Body of pancreas (tissue), 4 donors: ENCODE results near the gene SPNS3. TPM values are rescaled to one million over a fixed set of nuclear protein-coding genes. Genes with fewer than 3 reads are reported as not detected.

ENCODE experiments used
- ATAC-seq: fragments of 150-250 bp; one replicate; pipeline ENCODE4 v1.9.1; 2016
- DNase-seq, 4 donors: peaks; one replicate each; pipeline ENCODE4 v3.0.0-alpha.2; 2019
- H3K27ac ChIP-seq, 4 donors: fragments of 200-600 bp; sonication (generic); 1 replicate in 3 of 4; 2 replicates in 1 of 4; pipeline versions ENCODE4 v1.5.1 to v1.6.1; 2016 to 2019; ENCODE audit warnings: mild to moderate bottlenecking in 1 of 4, mixed read lengths in 1 of 4, moderate library complexity in 1 of 4
- H3K27me3 ChIP-seq, 2 donors: fragments of 200-600 bp; sonication (generic); one replicate each; pipeline ENCODE4 v1.6.0; 2016; ENCODE audit warnings: mild to moderate bottlenecking in 1 of 2
- H3K36me3 ChIP-seq, 2 donors: fragments of 200-600 bp; sonication (generic); replicated peaks in 1 of 2; 2 replicates each; pipeline ENCODE4 v1.5.1; 2016; ENCODE audit warnings: low read depth in 2 of 2; ENCODE audit not compliant: insufficient read depth in 1 of 2
- H3K4me1 ChIP-seq: fragments of 200-600 bp; sonication (generic); one replicate; pipeline ENCODE4 v1.6.0; 2016
- H3K4me3 ChIP-seq, 2 donors: fragments of 200-600 bp; sonication (generic); 1 replicate in 1 of 2; 2 replicates in 1 of 2; pipeline ENCODE4 v1.5.1; 2016 to 2019
- H3K9me3 ChIP-seq, 3 donors: fragments of 200-600 bp; sonication (generic); 1 replicate in 2 of 3; 2 replicates in 1 of 3; pipeline ENCODE4 v1.5.1; 2016
- CTCF ChIP-seq, 7 experiments: fragments of 450-650 bp in 4 of 7; fragments of 200-600 bp in 3 of 7; sonication (generic) in 3 of 7; IDR thresholded peaks; one replicate each; pipeline ENCODE4 v1.5.1; 2016 to 2019; ENCODE audit warnings: antibody characterized with exemption in 7 of 7
- POLR2A ChIP-seq, 3 donors: fragments of 450-650 bp; IDR thresholded peaks; one replicate each; pipeline ENCODE4 v1.6.1; 2016; ENCODE audit warnings: antibody characterized with exemption in 3 of 3, mild to moderate bottlenecking in 2 of 3
- WGBS, 2 donors: methylation state at CpG; one replicate each; pipeline ENCODE4 v1.1.5; 2017; 5-methylcytosine and 5-hydroxymethylcytosine counted together
- intact Hi-C: fragments of 100-400 bp; cut with DNase I; formaldehyde crosslinking; loops from one replicate; pipeline ENCODE4 v1.15.1; 2023
- total RNA-seq, 2 donors: library from RNA; depleted of rRNA; stranded (reverse); fragments of >200 nt; gene quantifications; one replicate each; pipeline ENCODE4 v1.1.0, GENCODE V29; 2016

SPNS3 gene
- total RNA-seq, 2 donors from 2014 or later = not detected

- H3K36me3 ChIP-seq = no peaks in the 10 kb centered on the region
- H3K4me3 ChIP-seq = no peak overlapping the region
- 49 to 66% methylated on average over 19 to 20 of the region's 20 CpGs for WGBS, 2 donors
- TF ChIP-seq POLR2A (IDR thresholded peaks at IDR 0.05) (no peak), CTCF (IDR thresholded peaks at IDR 0.05) (no peak)
- no peak for ATAC-seq
- intact Hi-C loops = no loop called here
- no peaks in the 10 kb centered on the region for H3K27me3 ChIP-seq
- H3K27ac ChIP-seq = peak overlapping the region in 1 of 4 donors; percentile 32
- H3K9me3 ChIP-seq = no peaks in the 10 kb centered on the region
- peaks cover 13% of the 10 kb centered on the region for H3K4me1 ChIP-seq
- DNase-seq = peak in 2 of 4 donors; percentile 38 to 56
These were observed 59.2 kb downstream of the SPNS3 start for GRCh38 chr17:4492721-4493561.

- DNase-seq (peak in 3 of 4 donors; percentile 65 to 72 (median 67)), ATAC-seq (peak; percentile 56)
- no peaks in the 10 kb centered on the region for H3K9me3 ChIP-seq
- H3K4me1 ChIP-seq = peaks cover 50% of the 10 kb centered on the region
- WGBS, 2 donors = 53% methylated on average over 22 to 23 of the region's 23 CpGs
- H3K27me3 ChIP-seq = no peaks in the 10 kb centered on the region
- H3K36me3 ChIP-seq = no peaks in the 10 kb centered on the region
- H3K27ac ChIP-seq = peak overlapping the region; percentile 74 to 88 (median 80)
- TF ChIP-seq POLR2A (IDR thresholded peaks at IDR 0.05) (peak in 2 of 3 donors; percentile 49 to 50), CTCF (IDR thresholded peaks at IDR 0.05) (no peak)
- H3K4me3 ChIP-seq = no peak overlapping the region
- intact Hi-C loops = no loop called here
These were observed 63.5 kb downstream of the SPNS3 start for GRCh38 chr17:4497101-4497824.

- no peaks in the 10 kb centered on the region for H3K9me3 ChIP-seq
- WGBS, 2 donors = 1% methylated on average over 65 of the region's 117 CpGs; no CpG with 5 or more reads in 1 of the 2 donors
- DNase-seq = peak; percentile 67 to 84 (median 72)
- ATAC-seq = peak; percentile 77
- intact Hi-C loops = no loop called here
- H3K27me3 ChIP-seq = no peaks in the 10 kb centered on the region
- H3K4me1 ChIP-seq = peaks cover 64% of the 10 kb centered on the region
- peak within 1 kb of the TSS; percentile 74 to 88 (median 80) for H3K27ac ChIP-seq
- no peaks in the 10 kb centered on the region for H3K36me3 ChIP-seq
- no peak for TF ChIP-seq CTCF (IDR thresholded peaks at IDR 0.05)
- peak in 2 of 3 donors; percentile 55 to 61 for TF ChIP-seq POLR2A (IDR thresholded peaks at IDR 0.05)
- H3K4me3 ChIP-seq = peak within 1 kb of the TSS in 1 of 2 donors; percentile 32
These were observed 65.0 kb downstream of the SPNS3 start, which contains the start of gene SPNS2 for GRCh38 chr17:4498461-4499397. Gene SPNS2, plus strand, starts transcription at chr17:4498881. Its CDS starts 167 bp downstream, at chr17:4499048.

- peak; percentile 9 for ATAC-seq
- TF ChIP-seq CTCF (IDR thresholded peaks at IDR 0.05) = no peak
- peak in 2 of 3 donors; percentile 19 for TF ChIP-seq POLR2A (IDR thresholded peaks at IDR 0.05)
- H3K36me3 ChIP-seq = no peaks in the 10 kb centered on the region
- peak in 2 of 4 donors; percentile 30 to 34 for DNase-seq
- no peaks in the 10 kb centered on the region for H3K9me3 ChIP-seq
- intact Hi-C loops = no loop called here
- peak overlapping the region in 1 of 2 donors; percentile 32 for H3K4me3 ChIP-seq
- WGBS, 2 donors = 1% methylated on average over 23 to 35 of the region's 53 CpGs
- no peaks in the 10 kb centered on the region for H3K27me3 ChIP-seq
- peak overlapping the region; percentile 1 to 88 (median 54) for H3K27ac ChIP-seq
- H3K4me1 ChIP-seq = peaks cover 69% of the 10 kb centered on the region
These were observed 65.9 kb downstream of the SPNS3 start for GRCh38 chr17:4499431-4500190.
